GM23338 (cell line): ENCODE measurements around the gene DMGDH.

Experiments
- CTCF ChIP-seq, 2 experiments: fragments of 200-600 bp in 1 of 2; sonication (generic) in 1 of 2; conservative IDR thresholded peaks; 2 replicates each; pipeline versions ENCODE4 v1.5.1 to v1.6.1; 2016 to 2017; ENCODE audit warnings: antibody characterized with exemption in 2 of 2, low read depth in 2 of 2, mild to moderate bottlenecking in 2 of 2, moderate library complexity in 1 of 2
- EZH2 ChIP-seq: fragments of 200-600 bp; sonication (generic); IDR thresholded peaks from one replicate; pipeline ENCODE4 v1.8.0; 2017; ENCODE audit warnings: antibody characterized with exemption, mild to moderate bottlenecking, low read depth; ENCODE audit not compliant: unreplicated experiment
- JUNB ChIP-seq: IDR thresholded peaks from one replicate; pipeline ENCODE4 v1.6.1; 2016; ENCODE audit warnings: antibody characterized with exemption; ENCODE audit not compliant: unreplicated experiment
- STAT1 ChIP-seq: IDR thresholded peaks from one replicate; pipeline ENCODE4 v1.6.1; 2016; ENCODE audit warnings: antibody characterized with exemption; ENCODE audit not compliant: unreplicated experiment

DNA sequence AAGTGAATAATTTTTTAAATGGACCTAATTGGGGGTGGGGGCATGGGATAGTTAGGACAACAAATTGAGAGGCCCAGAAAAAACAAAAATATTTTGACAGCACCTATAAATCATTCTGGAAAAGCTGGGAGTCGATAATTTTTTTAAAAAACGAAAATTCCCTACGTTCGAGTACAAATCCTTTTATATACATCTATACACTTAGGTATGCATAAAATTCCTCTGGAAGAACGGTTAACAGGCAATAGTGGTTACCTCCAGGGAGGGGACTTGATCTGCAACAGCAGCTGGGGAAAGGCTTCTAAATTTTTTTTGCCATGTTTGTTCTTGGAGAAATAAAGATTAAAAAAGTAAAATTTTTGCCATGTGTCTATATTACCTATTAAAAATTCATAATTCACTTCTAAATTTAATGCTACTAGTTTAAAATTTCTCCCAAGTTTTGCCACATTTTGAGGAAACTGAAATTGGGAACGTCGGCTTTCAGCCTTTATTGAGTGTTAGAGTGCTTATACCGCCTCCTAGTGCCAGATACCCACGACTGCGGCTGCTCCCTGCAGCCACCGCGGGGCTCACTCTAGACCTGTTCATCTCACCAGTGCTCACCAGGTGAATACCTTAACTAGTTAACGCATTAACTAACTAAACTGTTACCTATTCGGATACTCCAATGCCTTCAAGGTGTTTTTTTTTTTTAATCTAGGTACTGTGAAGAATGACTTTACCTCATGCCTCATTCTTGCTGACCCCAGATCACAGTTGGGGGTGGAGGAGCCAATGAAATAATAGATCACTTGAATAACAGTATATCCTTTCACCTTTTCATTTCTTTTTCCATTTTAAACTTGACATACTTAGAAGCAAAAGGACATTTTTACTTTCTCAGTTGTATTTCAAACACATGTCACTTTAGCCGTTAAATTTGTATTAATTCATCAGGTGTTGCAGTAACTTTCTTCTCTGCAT is 40.3 kb upstream of the DMGDH start:
- TF ChIP-seq CTCF (conservative IDR thresholded peaks at IDR 0.05; ENCODE audit: low read depth in 2 of 2) (peak; percentile 79 to 89), STAT1 (no peak), JUNB (no peak), EZH2 (no peak)
